ENCODE data around the gene GRM5.
"Not testable (repeated sequence)": the region's sequence is repeated elsewhere in the genome, so short reads cannot be mapped to it uniquely, and the experiment has no call there.

GRM5 gene

GRCh38 chr11:88484873-88485621 is 580.7 kb downstream of the GRM5 start:
- DNase-seq: peak in 1 of 2 experiments; percentile 12

DNA sequence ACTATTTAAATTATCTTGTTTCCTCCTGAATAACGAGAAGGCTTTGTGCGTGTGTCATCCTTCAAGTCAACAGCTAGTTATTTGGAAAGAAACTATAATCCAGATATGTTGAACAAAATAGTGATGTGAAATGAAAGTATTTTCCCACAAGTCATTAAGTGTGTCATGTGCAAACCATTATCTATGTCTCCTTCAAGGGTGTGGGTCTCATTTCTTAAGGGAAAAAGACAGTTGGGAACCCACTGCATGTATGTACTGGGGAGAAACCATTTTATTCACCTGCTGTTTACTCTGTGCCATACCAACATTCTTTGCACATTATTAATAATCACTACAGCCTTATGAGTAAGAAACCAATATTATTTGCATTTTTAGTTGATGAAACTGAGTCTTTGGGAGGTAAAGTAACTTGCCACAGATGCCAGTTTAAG is 582.9 kb downstream of the GRM5 start:
- DNase-seq: no peak

DNA sequence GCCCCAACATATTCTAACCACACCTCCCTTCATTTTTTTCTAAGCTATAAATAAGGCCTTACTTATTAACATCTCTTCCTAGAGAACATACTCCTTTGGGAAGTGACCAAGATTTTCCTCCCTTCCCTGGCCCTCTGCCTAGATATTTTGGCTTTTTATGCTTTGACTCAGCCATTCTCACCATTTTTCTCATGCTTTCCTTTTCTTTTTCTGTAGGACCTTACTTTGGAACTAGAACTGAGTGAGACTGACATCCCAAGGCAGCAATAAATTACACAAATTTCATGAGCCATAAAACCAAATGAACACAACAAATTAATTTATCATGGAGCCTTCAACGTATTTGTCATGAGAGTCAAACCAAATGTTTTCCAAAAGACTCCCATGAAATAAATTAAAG is 585.6 kb downstream of the GRM5 start:
- DNase-seq: no peak

- DNase-seq: no peak
Measured at GRCh38 chr11:88478136-88478815, 587.5 kb downstream of the GRM5 start.

DNA sequence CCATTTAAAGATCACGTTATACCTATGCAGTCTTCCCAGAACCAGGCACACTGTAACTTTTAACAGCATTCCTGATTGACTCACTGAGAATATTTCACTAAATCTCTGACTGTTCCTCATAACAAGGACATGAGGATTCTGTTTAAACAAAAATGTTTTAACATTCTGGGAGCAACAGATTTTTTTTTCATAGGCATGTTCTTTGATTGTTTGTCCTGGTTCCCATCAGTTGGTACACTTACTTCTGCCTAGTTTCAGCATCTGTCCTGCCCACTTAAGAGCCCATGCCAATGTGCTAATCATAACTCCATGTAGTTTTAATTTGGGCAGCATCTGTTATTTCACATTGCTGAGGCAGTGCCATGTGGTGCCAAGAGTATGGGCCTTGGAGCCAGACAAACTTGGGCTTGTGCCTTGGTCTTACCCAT is 589.8 kb downstream of the GRM5 start:
- no peak for DNase-seq

DNA sequence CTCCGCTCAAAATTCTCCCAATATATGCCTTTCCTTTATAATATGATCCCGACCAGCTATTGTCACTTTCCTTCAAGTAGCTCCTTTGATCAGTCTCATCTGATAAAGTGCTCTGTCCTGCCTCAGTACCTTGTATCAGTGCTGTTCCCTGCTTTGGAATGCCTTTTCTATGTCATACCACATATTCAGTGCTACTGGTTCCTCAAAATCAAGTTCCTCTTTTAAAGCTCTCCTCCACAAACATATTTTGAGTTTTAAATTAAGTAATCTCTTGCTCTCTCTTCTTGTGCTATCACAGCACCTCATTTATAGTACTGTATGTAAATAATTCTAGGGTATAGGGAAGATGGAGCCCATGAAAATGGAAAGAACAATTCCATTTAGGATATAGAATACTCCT is 591.1 kb downstream of the GRM5 start:
- no peak for DNase-seq

DNA sequence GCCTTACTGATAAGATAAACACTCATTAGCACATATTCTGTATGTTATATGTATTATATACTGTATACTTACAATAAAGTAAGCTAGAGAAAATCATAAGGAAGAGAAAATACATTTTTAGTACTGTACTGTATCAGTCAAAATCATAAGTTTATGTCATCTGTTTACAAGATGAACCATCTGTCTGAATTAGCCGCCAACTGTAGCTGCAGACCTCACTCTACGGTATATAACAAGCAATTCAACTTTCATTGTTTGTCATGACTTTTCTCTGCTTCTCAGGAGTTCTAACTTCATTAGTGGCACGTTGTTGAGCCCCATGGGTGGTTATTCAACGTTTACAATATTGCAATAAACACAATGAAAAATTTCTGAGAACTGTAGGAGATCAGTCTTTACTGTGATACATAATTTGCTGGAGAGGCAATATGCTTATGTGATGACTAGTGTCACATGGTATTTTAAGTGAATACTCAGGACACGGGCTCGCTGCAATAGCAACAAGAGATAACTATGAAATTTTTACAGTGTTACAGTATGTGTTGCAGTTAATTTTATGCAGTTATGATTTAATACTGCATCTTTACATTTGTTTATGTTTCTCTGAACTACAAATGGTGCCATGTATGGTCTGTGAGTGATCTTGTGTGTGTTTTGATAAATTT is 596.1 kb downstream of the GRM5 start:
- no peak for DNase-seq

- DNase-seq: no peak
Measured at GRCh38 chr11:88464528-88464927, 601.3 kb downstream of the GRM5 start.

DNA sequence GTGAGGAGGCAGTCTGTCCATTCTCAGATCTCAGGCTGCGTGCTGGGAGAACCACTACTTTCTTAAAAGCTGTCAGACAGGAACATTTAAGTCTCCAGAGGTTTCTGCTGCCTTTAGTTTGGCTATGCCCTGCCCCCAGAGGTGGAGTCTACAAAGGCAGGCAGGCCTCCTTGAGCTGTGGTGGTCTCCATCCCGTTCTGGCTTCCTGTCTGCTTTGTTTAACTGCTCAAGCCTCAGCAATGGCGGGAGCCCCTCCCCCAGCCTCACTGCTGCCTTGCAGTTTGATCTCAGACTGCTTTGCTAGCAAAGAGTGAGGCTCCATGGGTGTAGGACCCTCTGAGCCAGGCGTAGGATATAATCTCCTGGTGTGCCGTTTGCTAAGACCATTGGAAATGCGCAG is 602.5 kb downstream of the GRM5 start:
- DNase-seq: not testable (repeated sequence)

GRCh38 chr11:88458047-88458446 is 607.7 kb downstream of the GRM5 start:
- DNase-seq: not testable (repeated sequence)

DNA sequence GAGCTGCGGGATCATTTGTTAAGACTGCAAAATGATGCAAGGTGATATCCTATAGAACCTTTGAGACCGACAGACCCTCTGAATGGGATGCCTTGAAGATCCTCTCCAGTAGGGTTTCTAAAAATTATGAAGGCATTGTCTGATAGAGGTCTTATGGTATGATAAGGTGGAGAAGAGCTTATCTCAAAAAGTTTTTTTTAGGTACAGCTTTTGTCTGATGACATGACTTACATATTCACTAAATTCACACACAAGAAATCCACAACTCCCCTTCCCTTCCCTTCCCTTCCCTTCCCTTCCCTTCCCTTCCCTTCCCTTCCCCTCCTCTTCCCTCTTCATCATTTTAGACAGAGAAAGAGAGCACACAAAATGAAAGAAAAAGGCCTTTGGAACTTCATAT is 609.8 kb downstream of the GRM5 start:
- no peak for DNase-seq

GRCh38 chr11:88454881-88455280 is 610.9 kb downstream of the GRM5 start:
- DNase-seq: no peak

Measured in NCI-H1930 (cell line).